Activated naive CD8-positive, alpha-beta T cell treated with anti-CD3 and anti-CD28 coated beads, Interleukin-2, amount 10 ng/mL, durations not matched to agents 7 days and 5 days (primary cell): Measurements from ENCODE around the gene SPR. TPM values are rescaled to one million over a fixed set of nuclear protein-coding genes. Genes with fewer than 3 reads are reported as not detected.

Experiments
- ATAC-seq: fragments of 150-1000 bp; cut with Tn5 transposase; one replicate; pipeline ENCODE4 v1.10.0; 2021; ENCODE audit warnings: low read depth, moderate library complexity
- POLR2A ChIA-PET: fragments of 350-600 bp; sonication (Branson Sonifier 250); formaldehyde crosslinking; loops from one replicate; lab custom pipeline; 2021; ENCODE audit warnings: antibody characterized with exemption; lab: Charles Lee
- DNase-seq: peaks from one replicate; pipeline ENCODE4 v3.0.0; 2021
- H3K27ac Mint-ChIP-seq: one replicate; pipeline ENCODE4 v1.8.0; 2022; ENCODE audit warnings: mild to moderate bottlenecking, mixed read lengths
- H3K27me3 Mint-ChIP-seq: one replicate; pipeline ENCODE4 v1.8.0; 2022; ENCODE audit warnings: mild to moderate bottlenecking, moderate library complexity, mixed read lengths
- H3K36me3 Mint-ChIP-seq: one replicate; pipeline ENCODE4 v1.8.0; 2021; ENCODE audit warnings: mild to moderate bottlenecking, mixed read lengths
- H3K4me1 Mint-ChIP-seq: one replicate; pipeline ENCODE4 v1.8.0; 2021; ENCODE audit warnings: mixed read lengths
- H3K4me3 Mint-ChIP-seq: one replicate; pipeline ENCODE4 v1.8.0; 2022; ENCODE audit warnings: mild to moderate bottlenecking, moderate library complexity, mixed read lengths
- H3K9me3 Mint-ChIP-seq: one replicate; pipeline ENCODE4 v1.8.0; 2021; ENCODE audit warnings: mixed read lengths
- total RNA-seq, 2 experiments: library from RNA; stranded (reverse); gene quantifications; one replicate each; pipeline ENCODE4 v1.2.3, GENCODE V29; 2021

Gene SPR
- under 1 TPM; 0.60 to 0.80 TPM for total RNA-seq

GRCh38 chr2:72887032-72887739, at the start of gene SPR:
Gene SPR (plus strand): TSS chr2:72887408. CDS start chr2:72887433, 25 bp downstream.
- ATAC-seq (peak; percentile 95), DNase-seq (peak; percentile 82)
- Mint-ChIP-seq H3K4me1 (peaks cover 1% of the 10 kb centered on the region), H3K9me3 (no peaks in the 10 kb centered on the region), H3K27ac (no peak within 1 kb of the TSS), H3K27me3 (peaks cover 35% of the 10 kb centered on the region), H3K36me3 (no peaks in the 10 kb centered on the region), H3K4me3 (peak within 1 kb of the TSS; percentile 72)
- POLR2A ChIA-PET = no interaction called here

GRCh38 chr2:72840066-72840465, 47.1 kb upstream of the SPR start:
- H3K9me3 Mint-ChIP-seq = peaks cover 3% of the 10 kb centered on the region
- no peak overlapping the region for H3K4me3 Mint-ChIP-seq
- H3K4me1 Mint-ChIP-seq = peaks cover 6% of the 10 kb centered on the region
- H3K27ac Mint-ChIP-seq = no peak overlapping the region
- peaks cover 33% of the 10 kb centered on the region for H3K27me3 Mint-ChIP-seq
- no peak for DNase-seq
- H3K36me3 Mint-ChIP-seq = peaks cover 2% of the 10 kb centered on the region
- no peak for ATAC-seq
- POLR2A ChIA-PET = no interaction called here

- POLR2A ChIA-PET = no interaction called here
- peaks cover 24% of the 10 kb centered on the region for H3K27me3 Mint-ChIP-seq
- peaks cover 3% of the 10 kb centered on the region for H3K9me3 Mint-ChIP-seq
- DNase-seq (no peak), ATAC-seq (no peak)
- peaks cover 6% of the 10 kb centered on the region for H3K4me1 Mint-ChIP-seq
- H3K27ac Mint-ChIP-seq = no peak overlapping the region
- H3K36me3 Mint-ChIP-seq = peaks cover 2% of the 10 kb centered on the region
- no peak overlapping the region for H3K4me3 Mint-ChIP-seq
Measured at GRCh38 chr2:72841462-72842125, 45.6 kb upstream of the SPR start.

- Mint-ChIP-seq H3K4me1 (peaks cover 6% of the 10 kb centered on the region), H3K27ac (no peak overlapping the region), H3K9me3 (peaks cover 3% of the 10 kb centered on the region), H3K4me3 (no peak overlapping the region), H3K27me3 (peaks cover 18% of the 10 kb centered on the region), H3K36me3 (peaks cover 2% of the 10 kb centered on the region)
- POLR2A ChIA-PET = no interaction called here
- DNase-seq = no peak
- ATAC-seq = no peak
Measured at GRCh38 chr2:72843301-72843700, 43.9 kb upstream of the SPR start.

- peaks cover 3% of the 10 kb centered on the region for H3K4me1 Mint-ChIP-seq
- no peak overlapping the region for H3K27ac Mint-ChIP-seq
- no peaks in the 10 kb centered on the region for H3K36me3 Mint-ChIP-seq
- no peak for ATAC-seq
- POLR2A ChIA-PET = no interaction called here
- H3K9me3 Mint-ChIP-seq = no peaks in the 10 kb centered on the region
- peaks cover 12% of the 10 kb centered on the region for H3K27me3 Mint-ChIP-seq
- no peak overlapping the region for H3K4me3 Mint-ChIP-seq
- no peak for DNase-seq
Measured at GRCh38 chr2:72846171-72847095, 40.8 kb upstream of the SPR start.

GRCh38 chr2:72847534-72848315, 39.5 kb upstream of the SPR start:
- POLR2A ChIA-PET = no interaction called here
- Mint-ChIP-seq H3K4me3 (no peak overlapping the region), H3K9me3 (no peaks in the 10 kb centered on the region), H3K36me3 (no peaks in the 10 kb centered on the region), H3K27me3 (peaks cover 19% of the 10 kb centered on the region), H3K4me1 (no peaks in the 10 kb centered on the region), H3K27ac (no peak overlapping the region)
- ATAC-seq (no peak), DNase-seq (no peak)

GRCh38 chr2:72848436-72849137, 38.6 kb upstream of the SPR start:
- H3K27ac Mint-ChIP-seq = no peak overlapping the region
- no peaks in the 10 kb centered on the region for H3K4me1 Mint-ChIP-seq
- H3K36me3 Mint-ChIP-seq = no peaks in the 10 kb centered on the region
- H3K9me3 Mint-ChIP-seq = no peaks in the 10 kb centered on the region
- no peak overlapping the region for H3K4me3 Mint-ChIP-seq
- DNase-seq = no peak
- POLR2A ChIA-PET = no interaction called here
- H3K27me3 Mint-ChIP-seq = peaks cover 20% of the 10 kb centered on the region
- ATAC-seq = no peak

- POLR2A ChIA-PET = no interaction called here
- H3K4me1 Mint-ChIP-seq = no peaks in the 10 kb centered on the region
- DNase-seq (no peak), ATAC-seq (no peak)
- H3K9me3 Mint-ChIP-seq = no peaks in the 10 kb centered on the region
- H3K27ac Mint-ChIP-seq = no peak overlapping the region
- H3K27me3 Mint-ChIP-seq = peaks cover 22% of the 10 kb centered on the region
- H3K36me3 Mint-ChIP-seq = no peaks in the 10 kb centered on the region
- no peak overlapping the region for H3K4me3 Mint-ChIP-seq
Measured at GRCh38 chr2:72849138-72849462, 38.1 kb upstream of the SPR start.

- no peak for DNase-seq
- no peaks in the 10 kb centered on the region for H3K4me1 Mint-ChIP-seq
- no peaks in the 10 kb centered on the region for H3K36me3 Mint-ChIP-seq
- no peaks in the 10 kb centered on the region for H3K9me3 Mint-ChIP-seq
- no peak for ATAC-seq
- H3K4me3 Mint-ChIP-seq = no peak overlapping the region
- POLR2A ChIA-PET = no interaction called here
- no peak overlapping the region for H3K27ac Mint-ChIP-seq
- H3K27me3 Mint-ChIP-seq = peaks cover 42% of the 10 kb centered on the region
Measured at GRCh38 chr2:72851333-72851732, 35.9 kb upstream of the SPR start.

- Mint-ChIP-seq H3K27me3 (peaks cover 57% of the 10 kb centered on the region), H3K4me3 (no peak overlapping the region), H3K4me1 (peaks cover 12% of the 10 kb centered on the region), H3K36me3 (no peaks in the 10 kb centered on the region), H3K9me3 (no peaks in the 10 kb centered on the region), H3K27ac (no peak overlapping the region)
- POLR2A ChIA-PET = interaction anchor here (0.6 to 0.7 kb wide), 2 partner anchors 66 to 1316 kb away, joined by 4 to 6 read pairs; no protein-coding TSS in a partner anchor
- DNase-seq (peak; percentile 48), ATAC-seq (peak; percentile 72)
Measured at GRCh38 chr2:72859831-72860262, 27.4 kb upstream of the SPR start.

GRCh38 chr2:72862239-72862988, 24.8 kb upstream of the SPR start:
- ATAC-seq (peak; percentile 97), DNase-seq (peak; percentile 92)
- POLR2A ChIA-PET = no interaction called here
- Mint-ChIP-seq H3K27me3 (peaks cover 54% of the 10 kb centered on the region), H3K36me3 (no peaks in the 10 kb centered on the region), H3K27ac (no peak overlapping the region), H3K9me3 (no peaks in the 10 kb centered on the region), H3K4me3 (peak overlapping the region; percentile 79), H3K4me1 (peaks cover 12% of the 10 kb centered on the region)

- H3K4me3 Mint-ChIP-seq = peak overlapping the region; percentile 79
- POLR2A ChIA-PET = no interaction called here
- no peaks in the 10 kb centered on the region for H3K9me3 Mint-ChIP-seq
- DNase-seq = no peak
- peaks cover 54% of the 10 kb centered on the region for H3K27me3 Mint-ChIP-seq
- H3K27ac Mint-ChIP-seq = no peak overlapping the region
- ATAC-seq = no peak
- H3K36me3 Mint-ChIP-seq = no peaks in the 10 kb centered on the region
- H3K4me1 Mint-ChIP-seq = peaks cover 12% of the 10 kb centered on the region
Measured at GRCh38 chr2:72863046-72863445, 24.2 kb upstream of the SPR start.
